K562 (cell line): ENCODE data around the gene KIF24. TPM values are rescaled to one million over a fixed set of nuclear protein-coding genes. Genes with fewer than 3 reads are reported as not detected.

Source experiments
- ATAC-seq: fragments of 200-7000 bp; cut with Tn5 transposase; 3 replicates; pipeline ENCODE4 v1.9.1; 2020; ENCODE audit warnings: moderate library complexity
- BruUV-seq: library from RNA; stranded (reverse); fragments of 400-500 nt; replicated peaks from 2 replicates; lab custom pipeline; 2021; lab: Mats Ljungman, UMichigan
- CTCF ChIA-PET: fragments of 300-600 bp; formaldehyde crosslinking; extraction: SDS; loops from one replicate; lab custom pipeline; 2021; ENCODE audit warnings: low intra/inter-chr PET ratio; lab: Yijun Ruan, JAX
- POLR2A ChIA-PET: fragments of 300-600, 350-650 bp; sonication (Branson Sonifier 250); formaldehyde crosslinking; extraction: SDS; loops from one replicate; lab custom pipeline; 2021; ENCODE audit warnings: antibody characterized with exemption, inconsistent platforms; lab: Yijun Ruan, JAX
- DNase-seq, 4 experiments: peaks; one replicate each; pipeline versions ENCODE4 v3.0.0 to v3.0.0-alpha.2; 2011 to 2018; ENCODE audit warnings: low spot score in 3 of 4, mixed read lengths in 3 of 4; ENCODE audit errors: extremely low read depth in 1 of 4
- FAIRE-seq: peaks from 2 replicates; lab custom pipeline; 2011; peaks lifted over from hg19 to GRCh38; lab: Jason Lieb, UNC
- H2AFZ ChIP-seq: 2 replicates; pipeline ENCODE4 v1.6.0; 2011; ENCODE audit warnings: low read depth, low read length, control low read depth, inconsistent platforms
- H3K27ac ChIP-seq: fragments of 200-600 bp; 3 replicates; pipeline ENCODE4 v1.8.0; 2011; ENCODE audit warnings: low read depth, mild to moderate bottlenecking, control low read depth, inconsistent platforms, low read length, moderate library complexity, mixed read lengths; ENCODE audit errors: extremely low read depth
- H3K27me3 ChIP-seq, 2 experiments: fragments of 300-600 bp in 1 of 2; 2 replicates in 1 of 2; 3 replicates in 1 of 2; pipeline versions ENCODE4 v1.6.0 to v1.8.0; 2011; ENCODE audit warnings: inconsistent platforms in 2 of 2, low read length in 2 of 2, mild to moderate bottlenecking in 1 of 2, mixed read lengths in 1 of 2, moderate library complexity in 1 of 2; ENCODE audit not compliant: control insufficient read depth in 2 of 2, insufficient read depth in 2 of 2
- H3K36me3 ChIP-seq: fragments of 300-600 bp; 3 replicates; pipeline ENCODE4 v1.8.0; 2011; ENCODE audit warnings: mild to moderate bottlenecking, low read length, inconsistent platforms; ENCODE audit not compliant: control insufficient read depth, insufficient read depth
- H3K4me1 ChIP-seq, 2 experiments: fragments of 200-600 bp in 1 of 2; replicated peaks in 1 of 2; 2 replicates in 1 of 2; 3 replicates in 1 of 2; pipeline versions ENCODE4 v1.5.1 to v1.8.0; 2011; ENCODE audit warnings: inconsistent platforms in 2 of 2, low read length in 2 of 2, mild to moderate bottlenecking in 1 of 2, mixed read lengths in 1 of 2, moderate library complexity in 1 of 2; ENCODE audit not compliant: control insufficient read depth in 2 of 2, insufficient read depth in 2 of 2
- H3K4me2 ChIP-seq: 2 replicates; pipeline ENCODE4 v1.6.1; 2011; ENCODE audit warnings: low read length, control low read depth, inconsistent platforms, mixed read lengths; ENCODE audit not compliant: insufficient read depth
- H3K4me3 ChIP-seq: fragments of 200-600 bp; sonication (generic), shearing (Covaris generic); 2 replicates; pipeline ENCODE4 v1.5.1; 2016; ENCODE audit warnings: control low read depth, inconsistent platforms
- H3K79me2 ChIP-seq: fragments of 200-600 bp; 3 replicates; pipeline ENCODE4 v1.8.0; 2011; ENCODE audit warnings: low read length, inconsistent platforms; ENCODE audit not compliant: control insufficient read depth, insufficient read depth
- H3K9ac ChIP-seq, 2 experiments: 2 replicates each; pipeline versions ENCODE4 v1.6.0 to v1.6.1; 2011; ENCODE audit warnings: low read depth in 2 of 2, low read length in 2 of 2, control low read depth in 1 of 2, inconsistent platforms in 1 of 2, mild to moderate bottlenecking in 1 of 2, mixed read lengths in 1 of 2; ENCODE audit not compliant: insufficient read depth in 1 of 2
- H3K9me1 ChIP-seq: one replicate; pipeline ENCODE4 v1.6.0; 2011; ENCODE audit warnings: inconsistent platforms, mild to moderate bottlenecking, low read length, moderate library complexity; ENCODE audit not compliant: control insufficient read depth, insufficient read depth
- H3K9me3 ChIP-seq: replicated peaks from 2 replicates; pipeline ENCODE4 v1.5.1; 2011; ENCODE audit warnings: low read depth, low read length, inconsistent platforms; ENCODE audit not compliant: control insufficient read depth, insufficient read depth
- H4K20me1 ChIP-seq: replicated peaks from 2 replicates; pipeline ENCODE4 v1.6.1; 2011; ENCODE audit warnings: low read length, inconsistent platforms, mixed read lengths; ENCODE audit not compliant: control insufficient read depth, insufficient read depth
- MBD2 ChIP-seq: sonication (generic); IDR thresholded peaks from 2 replicates; pipeline ENCODE4 v1.6.1; 2016; ENCODE audit warnings: low read depth, borderline replicate concordance
- NBN ChIP-seq: fragments of 450-650 bp; IDR thresholded peaks from 2 replicates; pipeline ENCODE4 v1.6.1; 2016; ENCODE audit warnings: low read depth, mild to moderate bottlenecking
- STAT5A ChIP-seq: IDR thresholded peaks from 2 replicates; pipeline ENCODE4 v1.6.1; 2012; ENCODE audit warnings: low read length, inconsistent platforms, borderline replicate concordance
- WGBS: fragments of 100-300 bp; shearing (Covaris generic); methylation state at CpG from one replicate; pipeline ENCODE4 v1.1.6; 2016; ENCODE audit warnings: low coverage, mixed read lengths; ENCODE audit not compliant: insufficient coverage; ENCODE audit errors: missing lambda C conversion rate; 5-methylcytosine and 5-hydroxymethylcytosine counted together
- in situ Hi-C: fragments of 300-500 bp; cut with MboI; formaldehyde crosslinking; loops from 4 replicates; pipeline ENCODE4 v1.15.0; 2018; ENCODE audit warnings: inconsistent platforms, mixed read lengths
- intact Hi-C: fragments of 100-400 bp; cut with micrococcal nuclease; formaldehyde crosslinking; loops from 2 replicates; pipeline ENCODE4 v1.14.2; 2022
- polyA plus RNA-seq, 8 experiments: library from polyadenylated mRNA; depleted of rRNA in 4 of 8; stranded (reverse) in 5 of 8; unstranded in 3 of 8; fragments of >200 nt; fragmentation: Nextera tagmentation in 2 of 8; fragmentation: Illumina TruSeq in 1 of 8; extraction: Ambion mirVana in 2 of 8; extraction: Trizol in 1 of 8; gene quantifications; 2 replicates each; pipeline versions ENCODE4 v1.2.1 to v1.2.3, GENCODE V29; 2011 to 2014; ENCODE audit warnings: inconsistent platforms in 1 of 8, missing spikeins in 1 of 8
- total RNA-seq, 7 experiments: library from RNA; depleted of rRNA in 6 of 7; stranded (reverse); fragments of >200 nt in 6 of 7; fragmentation: Illumina TruSeq in 2 of 7; extraction: Trizol in 2 of 7; gene quantifications; 2 replicates each; pipeline versions ENCODE4 v1.2.1 to v1.2.3, GENCODE V29; 2011 to 2021; ENCODE audit warnings: low replicate concordance in 1 of 7
- TF ChIP-seq, protein P1 (sequence below): IDR thresholded peaks from 2 replicates; pipeline ENCODE4 v1.6.1; 2012; ENCODE audit warnings: low read depth, low read length, improper control_type of control experiment, borderline replicate concordance

KIF24 gene
- total and polyA plus RNA-seq, 9 of the 15 experiments (the other 6 are each of a cell fraction or from before 2014, with no cell fraction given): 0.63 to 5.8 (median 4.4) TPM

DNA sequence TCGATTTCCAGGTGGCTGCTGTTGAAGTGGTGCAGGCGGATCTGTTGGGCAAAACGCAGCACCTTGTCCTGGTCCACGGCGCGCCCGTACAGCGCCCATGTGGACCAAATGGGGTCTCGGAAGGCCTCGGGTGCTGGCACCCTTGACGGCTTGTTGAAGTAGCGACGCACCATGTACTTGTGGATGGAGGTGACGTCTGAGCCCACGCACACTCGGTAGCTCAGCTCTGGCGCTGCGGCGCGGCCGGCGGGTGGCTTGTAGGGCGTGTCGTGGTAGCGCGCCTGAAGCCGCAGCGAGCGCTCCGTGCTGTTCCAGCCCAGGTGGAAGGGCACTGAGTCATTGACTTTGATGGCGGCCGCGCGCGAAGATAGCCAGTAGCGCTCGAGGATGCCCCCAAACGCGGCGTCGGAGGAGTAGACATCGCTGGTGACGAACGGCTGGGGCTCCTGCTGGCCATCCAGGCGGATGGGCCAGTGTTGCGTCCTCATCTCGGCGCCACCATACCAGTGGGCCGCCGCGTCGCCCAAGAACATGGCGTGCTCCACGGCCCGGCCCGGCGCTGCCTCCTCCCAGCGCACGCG, 42.9 kb upstream of the KIF24 start:
- Histone ChIP-seq H3K4me3 (no peak overlapping the region), H3K9me3 (0 out of 2 replicates have a peak, but pooled peaks cover 2% of the 10 kb centered on the region), H3K9me1 (no peaks in the 10 kb centered on the region), H3K36me3 (no peaks in the 10 kb centered on the region), H3K27ac (no peak overlapping the region), H3K4me1 (peaks cover 0 to 13% of the 10 kb centered on the region in 2 experiments; a peak in 4 of 5 replicates), H3K4me2 (no peak overlapping the region), H3K9ac (no peak overlapping the region), H3K27me3 (no peaks in the 10 kb centered on the region), H3K79me2 (no peaks in the 10 kb centered on the region), H2AFZ (no peak overlapping the region), H4K20me1 (no peaks in the 10 kb centered on the region)
- CTCF ChIA-PET: no interaction called here
- intact Hi-C loops (no loop called here), in situ Hi-C loops (no loop called here)
- TF ChIP-seq STAT5A: no peak
- no peak for TF ChIP-seq NBN
- no peak for TF ChIP-seq MBD2
- TF ChIP-seq, protein P1, sequence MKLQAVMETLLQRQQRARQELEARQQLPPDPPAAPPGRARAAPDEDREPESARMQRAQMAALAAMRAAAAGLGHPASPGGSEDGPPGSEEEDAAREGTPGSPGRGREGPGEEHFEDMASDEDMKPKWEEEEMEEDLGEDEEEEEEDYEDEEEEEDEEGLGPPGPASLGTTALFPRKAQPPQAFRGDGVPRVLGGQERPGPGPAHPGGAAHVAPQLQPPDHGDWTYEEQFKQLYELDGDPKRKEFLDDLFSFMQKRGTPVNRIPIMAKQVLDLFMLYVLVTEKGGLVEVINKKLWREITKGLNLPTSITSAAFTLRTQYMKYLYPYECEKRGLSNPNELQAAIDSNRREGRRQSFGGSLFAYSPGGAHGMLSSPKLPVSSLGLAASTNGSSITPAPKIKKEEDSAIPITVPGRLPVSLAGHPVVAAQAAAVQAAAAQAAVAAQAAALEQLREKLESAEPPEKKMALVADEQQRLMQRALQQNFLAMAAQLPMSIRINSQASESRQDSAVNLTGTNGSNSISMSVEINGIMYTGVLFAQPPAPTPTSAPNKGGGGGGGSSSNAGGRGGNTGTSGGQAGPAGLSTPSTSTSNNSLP: no peak
- DNase-seq (no peak), ATAC-seq (no peak), FAIRE-seq (no peak)
- no TSS peak for BruUV-seq
- 78% methylated on average over 18 of the region's 60 CpGs for WGBS
- POLR2A ChIA-PET: no interaction called here
